K562 (cell line): Measurements from ENCODE around the gene RIIAD1. TPM values are rescaled to one million over a fixed set of nuclear protein-coding genes. Genes with fewer than 3 reads are reported as not detected.

Experiments
- ATAC-seq: fragments of 200-7000 bp; cut with Tn5 transposase; 3 replicates; pipeline ENCODE4 v1.9.1; 2020; ENCODE audit warnings: moderate library complexity
- BruUV-seq: library from RNA; stranded (reverse); fragments of 400-500 nt; replicated peaks from 2 replicates; lab custom pipeline; 2021; lab: Mats Ljungman, UMichigan
- CTCF ChIA-PET: fragments of 300-600 bp; formaldehyde crosslinking; extraction: SDS; loops from one replicate; lab custom pipeline; 2021; ENCODE audit warnings: low intra/inter-chr PET ratio; lab: Yijun Ruan, JAX
- POLR2A ChIA-PET: fragments of 300-600, 350-650 bp; sonication (Branson Sonifier 250); formaldehyde crosslinking; extraction: SDS; loops from one replicate; lab custom pipeline; 2021; ENCODE audit warnings: antibody characterized with exemption, inconsistent platforms; lab: Yijun Ruan, JAX
- DNase-seq, 4 experiments: peaks; one replicate each; pipeline versions ENCODE4 v3.0.0 to v3.0.0-alpha.2; 2011 to 2018; ENCODE audit warnings: low spot score in 3 of 4, mixed read lengths in 3 of 4; ENCODE audit errors: extremely low read depth in 1 of 4
- FAIRE-seq: peaks from 2 replicates; lab custom pipeline; 2011; peaks lifted over from hg19 to GRCh38; lab: Jason Lieb, UNC
- H2AFZ ChIP-seq: 2 replicates; pipeline ENCODE4 v1.6.0; 2011; ENCODE audit warnings: low read depth, low read length, control low read depth, inconsistent platforms
- H3K27ac ChIP-seq: fragments of 200-600 bp; 3 replicates; pipeline ENCODE4 v1.8.0; 2011; ENCODE audit warnings: low read depth, mild to moderate bottlenecking, control low read depth, inconsistent platforms, low read length, moderate library complexity, mixed read lengths; ENCODE audit errors: extremely low read depth
- H3K27me3 ChIP-seq, 2 experiments: fragments of 300-600 bp in 1 of 2; 2 replicates in 1 of 2; 3 replicates in 1 of 2; pipeline versions ENCODE4 v1.6.0 to v1.8.0; 2011; ENCODE audit warnings: inconsistent platforms in 2 of 2, low read length in 2 of 2, mild to moderate bottlenecking in 1 of 2, mixed read lengths in 1 of 2, moderate library complexity in 1 of 2; ENCODE audit not compliant: control insufficient read depth in 2 of 2, insufficient read depth in 2 of 2
- H3K36me3 ChIP-seq: fragments of 300-600 bp; 3 replicates; pipeline ENCODE4 v1.8.0; 2011; ENCODE audit warnings: mild to moderate bottlenecking, low read length, inconsistent platforms; ENCODE audit not compliant: control insufficient read depth, insufficient read depth
- H3K4me1 ChIP-seq, 2 experiments: fragments of 200-600 bp in 1 of 2; replicated peaks in 1 of 2; 2 replicates in 1 of 2; 3 replicates in 1 of 2; pipeline versions ENCODE4 v1.5.1 to v1.8.0; 2011; ENCODE audit warnings: inconsistent platforms in 2 of 2, low read length in 2 of 2, mild to moderate bottlenecking in 1 of 2, mixed read lengths in 1 of 2, moderate library complexity in 1 of 2; ENCODE audit not compliant: control insufficient read depth in 2 of 2, insufficient read depth in 2 of 2
- H3K4me2 ChIP-seq: 2 replicates; pipeline ENCODE4 v1.6.1; 2011; ENCODE audit warnings: low read length, control low read depth, inconsistent platforms, mixed read lengths; ENCODE audit not compliant: insufficient read depth
- H3K4me3 ChIP-seq: fragments of 200-600 bp; sonication (generic), shearing (Covaris generic); 2 replicates; pipeline ENCODE4 v1.5.1; 2016; ENCODE audit warnings: control low read depth, inconsistent platforms
- H3K79me2 ChIP-seq: fragments of 200-600 bp; 3 replicates; pipeline ENCODE4 v1.8.0; 2011; ENCODE audit warnings: low read length, inconsistent platforms; ENCODE audit not compliant: control insufficient read depth, insufficient read depth
- H3K9ac ChIP-seq, 2 experiments: 2 replicates each; pipeline versions ENCODE4 v1.6.0 to v1.6.1; 2011; ENCODE audit warnings: low read depth in 2 of 2, low read length in 2 of 2, control low read depth in 1 of 2, inconsistent platforms in 1 of 2, mild to moderate bottlenecking in 1 of 2, mixed read lengths in 1 of 2; ENCODE audit not compliant: insufficient read depth in 1 of 2
- H3K9me1 ChIP-seq: one replicate; pipeline ENCODE4 v1.6.0; 2011; ENCODE audit warnings: inconsistent platforms, mild to moderate bottlenecking, low read length, moderate library complexity; ENCODE audit not compliant: control insufficient read depth, insufficient read depth
- H3K9me3 ChIP-seq: replicated peaks from 2 replicates; pipeline ENCODE4 v1.5.1; 2011; ENCODE audit warnings: low read depth, low read length, inconsistent platforms; ENCODE audit not compliant: control insufficient read depth, insufficient read depth
- H4K20me1 ChIP-seq: replicated peaks from 2 replicates; pipeline ENCODE4 v1.6.1; 2011; ENCODE audit warnings: low read length, inconsistent platforms, mixed read lengths; ENCODE audit not compliant: control insufficient read depth, insufficient read depth
- IRF1 ChIP-seq: sonication (generic); formaldehyde crosslinking; IDR thresholded peaks from 2 replicates; pipeline ENCODE4 v1.8.0; 2022; ENCODE audit warnings: missing genetic modification reagents, mild to moderate bottlenecking, borderline replicate concordance
- NCOR1 ChIP-seq: fragments of 450-650 bp; IDR thresholded peaks from 2 replicates; pipeline ENCODE4 v1.6.1; 2016; ENCODE audit warnings: mild to moderate bottlenecking, moderate library complexity
- RBBP5 ChIP-seq: fragments of 200-600 bp; sonication (generic); IDR thresholded peaks from 2 replicates; pipeline ENCODE4 v1.6.1; 2012; ENCODE audit warnings: borderline replicate concordance, mild to moderate bottlenecking, low read length, control low read depth, inconsistent platforms; ENCODE audit not compliant: insufficient read depth, poor library complexity, severe bottlenecking
- SAFB2 ChIP-seq: fragments of 200-400 bp; formaldehyde crosslinking; IDR thresholded peaks from 2 replicates; pipeline ENCODE4 v1.6.1; 2018; ENCODE audit warnings: borderline replicate concordance, low read length, low read depth, moderate library complexity; ENCODE audit not compliant: severe bottlenecking
- whole genome bisulfite sequencing: fragments of 100-300 bp; shearing (Covaris generic); methylation state at CpG from one replicate; pipeline ENCODE4 v1.1.6; 2016; ENCODE audit warnings: low coverage, mixed read lengths; ENCODE audit not compliant: insufficient coverage; ENCODE audit errors: missing lambda C conversion rate; 5-methylcytosine and 5-hydroxymethylcytosine counted together
- in situ Hi-C: fragments of 300-500 bp; cut with MboI; formaldehyde crosslinking; loops from 4 replicates; pipeline ENCODE4 v1.15.0; 2018; ENCODE audit warnings: inconsistent platforms, mixed read lengths
- intact Hi-C: fragments of 100-400 bp; cut with micrococcal nuclease; formaldehyde crosslinking; loops from 2 replicates; pipeline ENCODE4 v1.14.2; 2022
- polyA plus RNA-seq, 8 experiments: library from polyadenylated mRNA; depleted of rRNA in 4 of 8; stranded (reverse) in 5 of 8; unstranded in 3 of 8; fragments of >200 nt; fragmentation: Nextera tagmentation in 2 of 8; fragmentation: Illumina TruSeq in 1 of 8; extraction: Ambion mirVana in 2 of 8; extraction: Trizol in 1 of 8; gene quantifications; 2 replicates each; pipeline versions ENCODE4 v1.2.1 to v1.2.3, GENCODE V29; 2011 to 2014; ENCODE audit warnings: inconsistent platforms in 1 of 8, missing spikeins in 1 of 8
- total RNA-seq, 7 experiments: library from RNA; depleted of rRNA in 6 of 7; stranded (reverse); fragments of >200 nt in 6 of 7; fragmentation: Illumina TruSeq in 2 of 7; extraction: Trizol in 2 of 7; gene quantifications; 2 replicates each; pipeline versions ENCODE4 v1.2.1 to v1.2.3, GENCODE V29; 2011 to 2021; ENCODE audit warnings: low replicate concordance in 1 of 7

Gene RIIAD1
- total and polyA plus RNA-seq, 9 of the 15 experiments (the other 6 are each of a cell fraction or from before 2014, with no cell fraction given), result not detected

GRCh38 chr1:151686561-151686960 is 34.8 kb upstream of the RIIAD1 start:
- BruUV-seq, result no TSS peak
- CTCF ChIA-PET, result no interaction called here
- Histone ChIP-seq H3K4me2 (no peak overlapping the region), H3K9me3 (no peaks in the 10 kb centered on the region), H2AFZ (no peak overlapping the region), H3K9me1 (no peaks in the 10 kb centered on the region), H3K9ac (no peak overlapping the region), H3K27me3 (no peaks in the 10 kb centered on the region), H3K4me3 (no peak overlapping the region), H3K79me2 (no peaks in the 10 kb centered on the region), H4K20me1 (no peaks in the 10 kb centered on the region), H3K4me1 (no peaks in the 10 kb centered on the region), H3K27ac (no peak overlapping the region), H3K36me3 (0 out of 3 replicates have a peak, but pooled peaks cover 2% of the 10 kb centered on the region)
- in situ Hi-C loops (no loop called here), intact Hi-C loops (no loop called here)
- FAIRE-seq (no peak), ATAC-seq (no peak), DNase-seq (no peak)
- TF ChIP-seq IRF1 (CRISPR knock-in tag) (no peak), RBBP5 (no peak)
- 63% methylated on average over 2 of the region's 2 CpGs for WGBS
- POLR2A ChIA-PET, result interaction anchor here (0.5 to 0.6 kb wide), 2 partner anchors 182 to 1110 kb away, joined by 3 read pairs; no protein-coding TSS in a partner anchor

GRCh38 chr1:151689494-151689893 is 31.8 kb upstream of the RIIAD1 start:
- CTCF ChIA-PET, result no interaction called here
- intact Hi-C loops, result no loop called here
- no peak for FAIRE-seq

More at GRCh38 chr1:151689494-151689893, 31.8 kb upstream of the RIIAD1 start:
- no peak overlapping the region for H3K9ac ChIP-seq
- no peak for ATAC-seq
- no peaks in the 10 kb centered on the region for H3K4me1 ChIP-seq
- in situ Hi-C loops, result no loop called here
- H3K4me3 ChIP-seq, result no peak overlapping the region
- no peaks in the 10 kb centered on the region for H3K79me2 ChIP-seq
- no peaks in the 10 kb centered on the region for H3K9me3 ChIP-seq
- no peaks in the 10 kb centered on the region for H3K9me1 ChIP-seq
- H3K36me3 ChIP-seq, result peaks cover 18% of the 10 kb centered on the region; the same call in 2 of the 3 replicates
- H3K4me2 ChIP-seq, result no peak overlapping the region
- POLR2A ChIA-PET, result no interaction called here
- no peak for DNase-seq
- 66% methylated on average over 4 of the region's 4 CpGs for WGBS
- H2AFZ ChIP-seq, result no peak overlapping the region
- BruUV-seq, result no TSS peak
- no peak for TF ChIP-seq SAFB2
- TF ChIP-seq NCOR1, result no peak
- H3K27ac ChIP-seq, result no peak overlapping the region
- no peaks in the 10 kb centered on the region for H4K20me1 ChIP-seq
- H3K27me3 ChIP-seq, result no peaks in the 10 kb centered on the region
